Hepatocyte (in vitro differentiated cells): ENCODE data around the gene MEIOSIN.

ENCODE experiments used
- EZH2 ChIP-seq: fragments of 200-600 bp; sonication (generic); IDR thresholded peaks from 2 replicates; pipeline ENCODE4 v1.6.1; 2016; ENCODE audit warnings: antibody characterized with exemption, mild to moderate bottlenecking, borderline replicate concordance
- EZH2phosphoT487 ChIP-seq: fragments of 200-600 bp; sonication (generic); IDR thresholded peaks from one replicate; pipeline ENCODE4 v1.6.1; 2018; ENCODE audit warnings: antibody characterized with exemption, mild to moderate bottlenecking, low read depth, moderate library complexity; ENCODE audit not compliant: unreplicated experiment, severe bottlenecking
- TF ChIP-seq, protein P1 (sequence below): fragments of 200-600 bp; sonication (generic); IDR thresholded peaks from 2 replicates; pipeline ENCODE4 v1.5.1; 2016; ENCODE audit warnings: antibody characterized with exemption, mild to moderate bottlenecking; ENCODE audit not compliant: poor library complexity

DNA sequence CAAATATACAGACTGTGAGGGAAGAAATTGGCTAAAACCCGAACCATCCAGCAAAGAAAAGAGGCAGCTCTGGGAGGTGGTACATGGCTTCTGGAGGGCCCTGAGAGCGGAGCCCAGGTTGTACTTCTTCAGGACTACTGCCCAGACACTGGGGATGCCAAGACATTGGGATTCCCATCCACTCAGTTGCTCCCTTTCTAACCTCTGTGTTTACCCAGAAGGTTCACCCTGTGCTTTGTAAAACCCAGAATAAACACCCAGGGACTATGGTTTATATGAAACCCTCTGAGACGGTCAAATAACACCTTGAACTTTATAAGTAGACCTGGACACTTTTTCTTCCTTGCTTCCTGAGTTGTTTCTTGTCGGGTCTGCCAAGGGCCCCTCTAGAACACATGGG is 9.7 kb downstream of the MEIOSIN start:
- TF ChIP-seq, protein P1, sequence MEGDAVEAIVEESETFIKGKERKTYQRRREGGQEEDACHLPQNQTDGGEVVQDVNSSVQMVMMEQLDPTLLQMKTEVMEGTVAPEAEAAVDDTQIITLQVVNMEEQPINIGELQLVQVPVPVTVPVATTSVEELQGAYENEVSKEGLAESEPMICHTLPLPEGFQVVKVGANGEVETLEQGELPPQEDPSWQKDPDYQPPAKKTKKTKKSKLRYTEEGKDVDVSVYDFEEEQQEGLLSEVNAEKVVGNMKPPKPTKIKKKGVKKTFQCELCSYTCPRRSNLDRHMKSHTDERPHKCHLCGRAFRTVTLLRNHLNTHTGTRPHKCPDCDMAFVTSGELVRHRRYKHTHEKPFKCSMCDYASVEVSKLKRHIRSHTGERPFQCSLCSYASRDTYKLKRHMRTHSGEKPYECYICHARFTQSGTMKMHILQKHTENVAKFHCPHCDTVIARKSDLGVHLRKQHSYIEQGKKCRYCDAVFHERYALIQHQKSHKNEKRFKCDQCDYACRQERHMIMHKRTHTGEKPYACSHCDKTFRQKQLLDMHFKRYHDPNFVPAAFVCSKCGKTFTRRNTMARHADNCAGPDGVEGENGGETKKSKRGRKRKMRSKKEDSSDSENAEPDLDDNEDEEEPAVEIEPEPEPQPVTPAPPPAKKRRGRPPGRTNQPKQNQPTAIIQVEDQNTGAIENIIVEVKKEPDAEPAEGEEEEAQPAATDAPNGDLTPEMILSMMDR: no peak
- TF ChIP-seq EZH2: no peak
- no peak for TF ChIP-seq EZH2phosphoT487
